Spleen (tissue), 7 donors: Measurements from ENCODE around the gene GC.
"Not testable (repeated sequence)": the region's sequence is repeated elsewhere in the genome, so short reads cannot be mapped to it uniquely, and the experiment has no call there.

Experiments used
- POLR2A ChIP-seq, 3 donors: fragments of 450-650 bp; IDR thresholded peaks; one replicate each; pipeline ENCODE4 v1.5.1; 2017; ENCODE audit warnings: antibody characterized with exemption in 3 of 3, mild to moderate bottlenecking in 1 of 3
- POLR2AphosphoS5 ChIP-seq, 3 donors: sonication (generic); formaldehyde crosslinking; IDR thresholded peaks; one replicate each; pipeline ENCODE4 v1.5.1; 2017; ENCODE audit warnings: antibody characterized with exemption in 3 of 3
- TF ChIP-seq, protein P1 (sequence below), 11 experiments: fragments of 200-600 bp in 7 of 11; fragments of 450-650 bp in 4 of 11; sonication (generic) in 4 of 11; IDR thresholded peaks in 8 of 11; conservative IDR thresholded peaks in 3 of 11; 1 replicate in 7 of 11; 2 replicates in 4 of 11; pipeline versions ENCODE4 v1.4.0 to v1.8.0; 2016 to 2021; ENCODE audit warnings: antibody characterized with exemption in 11 of 11, inconsistent platforms in 4 of 11, mild to moderate bottlenecking in 1 of 11
- donor health status: DM: no; HTN: no; CAD: no; lungs with moderate emphysema.
- donor health status: DM: no; HTN: no; CAD: no.
- donor health status: DM: no; HTN: no; CAD: no.

DNA sequence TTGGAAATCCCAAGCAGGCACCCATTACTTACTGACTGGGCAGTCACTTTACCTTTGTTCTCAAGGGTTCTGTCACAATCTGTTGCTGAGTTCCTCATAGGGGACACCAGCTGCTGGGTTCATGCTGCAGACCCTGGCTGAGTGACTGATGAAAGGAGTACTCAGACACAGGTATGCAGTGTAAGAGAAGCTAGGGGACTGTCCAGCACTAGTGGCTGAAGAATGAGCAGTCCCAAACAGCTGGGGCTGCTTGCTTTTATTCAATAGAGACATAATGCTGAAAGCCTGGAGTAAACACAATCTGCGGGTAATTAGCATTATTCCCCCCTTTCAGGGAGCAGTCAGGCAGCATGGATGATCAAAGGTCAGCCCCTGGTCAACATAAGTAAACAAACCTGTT lies 25.9 kb upstream of the GC start:
- not testable (repeated sequence) for TF ChIP-seq POLR2A, POLR2AphosphoS5 (IDR thresholded peaks at IDR 0.05)
- TF ChIP-seq, protein P1, sequence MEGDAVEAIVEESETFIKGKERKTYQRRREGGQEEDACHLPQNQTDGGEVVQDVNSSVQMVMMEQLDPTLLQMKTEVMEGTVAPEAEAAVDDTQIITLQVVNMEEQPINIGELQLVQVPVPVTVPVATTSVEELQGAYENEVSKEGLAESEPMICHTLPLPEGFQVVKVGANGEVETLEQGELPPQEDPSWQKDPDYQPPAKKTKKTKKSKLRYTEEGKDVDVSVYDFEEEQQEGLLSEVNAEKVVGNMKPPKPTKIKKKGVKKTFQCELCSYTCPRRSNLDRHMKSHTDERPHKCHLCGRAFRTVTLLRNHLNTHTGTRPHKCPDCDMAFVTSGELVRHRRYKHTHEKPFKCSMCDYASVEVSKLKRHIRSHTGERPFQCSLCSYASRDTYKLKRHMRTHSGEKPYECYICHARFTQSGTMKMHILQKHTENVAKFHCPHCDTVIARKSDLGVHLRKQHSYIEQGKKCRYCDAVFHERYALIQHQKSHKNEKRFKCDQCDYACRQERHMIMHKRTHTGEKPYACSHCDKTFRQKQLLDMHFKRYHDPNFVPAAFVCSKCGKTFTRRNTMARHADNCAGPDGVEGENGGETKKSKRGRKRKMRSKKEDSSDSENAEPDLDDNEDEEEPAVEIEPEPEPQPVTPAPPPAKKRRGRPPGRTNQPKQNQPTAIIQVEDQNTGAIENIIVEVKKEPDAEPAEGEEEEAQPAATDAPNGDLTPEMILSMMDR (IDR thresholded peaks at IDR 0.05 in 8 of 11, conservative IDR thresholded peaks at IDR 0.05 in 3 of 11): not testable (repeated sequence)
